Cardiac muscle cell (in vitro differentiated cells and primary cell): ENCODE measurements around the gene GAPVD1. TPM values are rescaled to one million over a fixed set of nuclear protein-coding genes. Genes with fewer than 3 reads are reported as not detected.

ENCODE experiments used
- DNase-seq, 2 donors: peaks; one replicate each; pipeline versions ENCODE4 v3.0.0 to v3.0.0-alpha.2; 2010 to 2017; ENCODE audit warnings: low read depth in 1 of 2, low spot score in 1 of 2
- H3K27ac ChIP-seq: fragments of 200-600 bp; sonication (generic); 2 replicates; pipeline ENCODE4 v1.5.1; 2016
- H3K27me3 ChIP-seq: fragments of 200-600 bp; sonication (generic); 2 replicates; pipeline ENCODE4 v1.6.0; 2016; ENCODE audit warnings: control low read depth
- H3K36me3 ChIP-seq: fragments of 200-600 bp; sonication (generic); 2 replicates; pipeline ENCODE4 v1.5.1; 2016; ENCODE audit warnings: control low read depth
- H3K4me1 ChIP-seq: fragments of 200-600 bp; sonication (generic); 2 replicates; pipeline ENCODE4 v1.8.1; 2017; ENCODE audit warnings: low read depth, mild to moderate bottlenecking, mixed run types
- H3K4me3 ChIP-seq: fragments of 200-600 bp; sonication (generic); 2 replicates; pipeline ENCODE4 v1.5.1; 2016; ENCODE audit warnings: mild to moderate bottlenecking
- H3K9me3 ChIP-seq: fragments of 200-600 bp; sonication (generic); 2 replicates; pipeline ENCODE4 v1.5.1; 2017; ENCODE audit warnings: low read depth, mild to moderate bottlenecking, control low read depth
- CTCF ChIP-seq: IDR thresholded peaks from 2 replicates; pipeline ENCODE4 v1.5.1; 2012; ENCODE audit warnings: low read depth, mild to moderate bottlenecking, low read length
- polyA plus RNA-seq: library from polyadenylated mRNA; unstranded; fragments of >200 nt; fragmentation: Nextera tagmentation; extraction: Ambion mirVana; gene quantifications from 2 replicates; pipeline ENCODE4 v1.2.1, GENCODE V29; 2016
- total RNA-seq: library from RNA; depleted of rRNA; stranded (reverse); fragments of >200 nt; gene quantifications from 2 replicates; pipeline ENCODE4 v1.2.3, GENCODE V29; 2016

Gene GAPVD1
- total and polyA plus RNA-seq, 2 experiments from 2014 or later, result 34.2 to 39.3 TPM

DNA sequence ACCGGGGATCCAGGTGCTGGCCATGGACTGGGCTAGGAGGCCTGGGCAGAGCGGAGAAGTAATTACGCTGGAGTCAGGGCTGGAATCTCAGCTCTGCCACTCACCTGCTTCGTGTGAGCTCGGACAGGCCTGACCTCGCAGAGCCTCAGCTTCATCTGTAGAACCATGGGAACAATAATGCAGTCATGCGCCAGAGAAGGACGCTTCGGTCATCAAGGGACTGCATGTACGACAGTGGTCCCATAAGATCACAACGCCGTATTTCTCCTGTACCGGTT, 145.1 kb downstream of the GAPVD1 start:
- no peaks in the 10 kb centered on the region for H3K9me3 ChIP-seq
- TF ChIP-seq CTCF, result no peak
- no peaks in the 10 kb centered on the region for H3K36me3 ChIP-seq
- no peak overlapping the region for H3K4me3 ChIP-seq
- H3K4me1 ChIP-seq, result peaks cover 5% of the 10 kb centered on the region
- no peaks in the 10 kb centered on the region for H3K27me3 ChIP-seq
- DNase-seq, result no peak
- no peak overlapping the region for H3K27ac ChIP-seq

DNA sequence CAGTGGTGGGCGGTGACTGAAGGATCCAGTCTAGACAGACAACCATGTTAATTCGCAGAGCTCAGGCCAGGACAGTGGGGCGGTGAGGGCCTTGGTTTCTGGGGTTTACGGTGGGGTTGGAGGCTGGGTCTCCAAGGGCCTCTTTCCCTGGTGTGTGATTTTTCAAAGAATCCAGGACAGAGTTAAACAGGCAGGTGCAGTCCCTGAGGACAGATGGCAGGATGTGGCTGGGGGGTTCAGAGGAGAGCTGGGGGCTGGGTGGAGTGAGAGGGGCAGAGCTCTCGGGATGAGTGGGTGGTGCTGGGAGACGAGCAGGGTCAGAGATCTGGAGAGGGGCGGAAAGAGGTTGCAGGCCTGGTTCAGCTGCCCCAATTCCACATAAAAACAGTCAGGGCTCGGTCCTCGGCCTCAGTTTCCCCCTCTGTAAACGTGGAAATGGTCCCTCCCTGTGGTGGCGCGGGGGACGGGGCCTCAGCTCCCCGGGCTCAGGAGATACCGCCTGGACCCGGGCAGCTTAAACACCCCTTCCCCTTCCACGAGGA, 145.9 kb downstream of the GAPVD1 start:
- Histone ChIP-seq H3K27ac (no peak overlapping the region), H3K36me3 (no peaks in the 10 kb centered on the region), H3K9me3 (no peaks in the 10 kb centered on the region), H3K4me3 (peak overlapping the region; percentile 45), H3K27me3 (no peaks in the 10 kb centered on the region), H3K4me1 (peaks cover 5% of the 10 kb centered on the region)
- no peak for DNase-seq
- no peak for TF ChIP-seq CTCF

- Histone ChIP-seq H3K36me3 (no peaks in the 10 kb centered on the region), H3K27ac (peak overlapping the region; percentile 49), H3K4me3 (peak overlapping the region; percentile 45), H3K9me3 (no peaks in the 10 kb centered on the region), H3K4me1 (peaks cover 5% of the 10 kb centered on the region), H3K27me3 (no peaks in the 10 kb centered on the region)
- DNase-seq, result peak; percentile 82 to 89
- TF ChIP-seq CTCF, result peak; percentile 84
These were observed 146.6 kb downstream of the GAPVD1 start for GRCh38 chr9:125407974-125408900.

GRCh38 chr9:125409217-125409636, 147.6 kb downstream of the GAPVD1 start:
- Histone ChIP-seq H3K27ac (no peak overlapping the region), H3K4me1 (peaks cover 5% of the 10 kb centered on the region), H3K27me3 (no peaks in the 10 kb centered on the region), H3K36me3 (no peaks in the 10 kb centered on the region), H3K9me3 (no peaks in the 10 kb centered on the region), H3K4me3 (no peak overlapping the region)
- DNase-seq, result no peak
- no peak for TF ChIP-seq CTCF

- no peaks in the 10 kb centered on the region for H3K9me3 ChIP-seq
- no peaks in the 10 kb centered on the region for H3K27me3 ChIP-seq
- H3K27ac ChIP-seq, result no peak overlapping the region
- H3K4me1 ChIP-seq, result peaks cover 5% of the 10 kb centered on the region
- no peak overlapping the region for H3K4me3 ChIP-seq
- no peaks in the 10 kb centered on the region for H3K36me3 ChIP-seq
- no peak for TF ChIP-seq CTCF
- peak in 1 of 2 donors; percentile 32 for DNase-seq
These were observed 148.3 kb downstream of the GAPVD1 start for GRCh38 chr9:125409637-125410521.
